HG03064 (cell line): Measurements from ENCODE around the gene DTX3.
"Not testable (repeated sequence)": the region's sequence is repeated elsewhere in the genome, so short reads cannot be mapped to it uniquely, and the experiment has no call there.

Experiments used
- ATAC-seq: cut with Tn5 transposase; IDR thresholded peaks from one replicate; pipeline ENCODE4 v1.9.1; 2021; ENCODE audit warnings: low read depth; ENCODE audit not compliant: unreplicated experiment

Gene DTX3

DNA sequence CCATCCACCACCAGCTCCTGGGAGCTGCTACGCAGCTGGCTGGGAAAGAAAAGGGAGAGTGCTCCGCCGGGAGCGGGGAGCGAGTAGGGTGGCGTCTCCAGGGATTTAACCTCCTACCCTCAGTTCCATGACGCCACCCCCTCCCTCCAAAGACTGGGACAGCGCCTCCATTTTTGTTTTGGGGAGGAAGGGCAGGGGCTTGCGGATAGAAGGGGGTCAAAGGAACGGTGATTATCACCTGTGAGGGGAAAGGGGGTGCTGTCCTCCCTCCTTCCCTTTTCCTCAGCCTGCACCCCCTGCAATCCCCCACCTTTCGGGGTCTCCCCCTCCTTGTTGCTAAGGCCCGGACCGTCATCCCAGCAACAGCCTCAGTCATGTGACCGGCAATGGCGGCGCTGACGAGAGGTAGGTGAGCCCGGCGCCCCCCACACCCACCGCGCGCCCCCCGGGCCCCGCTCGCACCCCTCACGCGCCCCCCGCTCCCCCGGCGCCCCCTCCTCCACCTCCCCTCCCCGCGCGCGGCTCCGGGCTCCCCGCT, at the start of gene DTX3:
Gene DTX3, plus strand, starts transcription at position 371 of the 538 bp plus-strand sequence. CDS start 1,694 bp downstream, outside the sequence.
- ATAC-seq: no peak

DNA sequence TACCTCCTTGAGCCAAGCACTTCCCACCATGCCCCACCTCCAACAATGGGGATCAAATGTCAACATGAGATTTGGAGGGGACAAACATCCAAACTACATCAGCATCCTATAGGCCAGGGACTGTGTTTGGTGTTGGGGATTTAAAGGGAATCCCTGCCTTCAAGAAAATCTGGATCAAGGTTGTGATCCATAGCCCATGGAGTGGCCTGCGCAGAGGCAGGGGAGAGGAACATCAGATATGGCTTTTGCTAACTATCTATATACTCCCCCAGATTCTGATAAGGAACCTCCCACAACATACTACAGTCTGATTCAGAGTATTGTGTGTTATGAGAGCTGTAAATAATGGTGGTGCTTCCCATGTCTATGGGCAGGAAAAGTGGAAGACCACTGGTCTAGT, 49.7 kb upstream of the DTX3 start:
- ATAC-seq: no peak

DNA sequence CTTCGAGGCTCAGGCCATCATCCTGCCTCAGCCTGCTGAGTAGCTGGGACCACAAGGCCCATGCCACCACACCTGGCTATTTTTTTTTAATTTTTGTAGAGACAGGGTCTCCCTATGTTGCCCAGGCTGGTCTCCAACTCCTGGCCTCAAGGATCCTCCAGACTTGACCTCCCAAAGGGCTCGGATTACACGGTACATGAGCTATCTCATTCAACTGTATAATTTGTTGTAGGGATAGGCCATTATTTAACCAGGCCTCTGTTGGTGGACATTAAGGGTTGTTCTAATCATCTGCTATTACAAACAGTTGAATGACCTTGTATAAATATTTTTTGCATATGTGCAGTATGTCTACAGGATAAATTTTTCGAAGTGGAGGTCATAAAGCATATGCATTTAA, 45.8 kb upstream of the DTX3 start:
- ATAC-seq: no peak

- ATAC-seq: no peak
These were observed 44.1 kb upstream of the DTX3 start for GRCh38 chr12:57560516-57560915.

GRCh38 chr12:57561117-57561516, 43.5 kb upstream of the DTX3 start:
- not testable (repeated sequence) for ATAC-seq

- ATAC-seq: no peak
These were observed 41.3 kb upstream of the DTX3 start for GRCh38 chr12:57563358-57563757.

DNA sequence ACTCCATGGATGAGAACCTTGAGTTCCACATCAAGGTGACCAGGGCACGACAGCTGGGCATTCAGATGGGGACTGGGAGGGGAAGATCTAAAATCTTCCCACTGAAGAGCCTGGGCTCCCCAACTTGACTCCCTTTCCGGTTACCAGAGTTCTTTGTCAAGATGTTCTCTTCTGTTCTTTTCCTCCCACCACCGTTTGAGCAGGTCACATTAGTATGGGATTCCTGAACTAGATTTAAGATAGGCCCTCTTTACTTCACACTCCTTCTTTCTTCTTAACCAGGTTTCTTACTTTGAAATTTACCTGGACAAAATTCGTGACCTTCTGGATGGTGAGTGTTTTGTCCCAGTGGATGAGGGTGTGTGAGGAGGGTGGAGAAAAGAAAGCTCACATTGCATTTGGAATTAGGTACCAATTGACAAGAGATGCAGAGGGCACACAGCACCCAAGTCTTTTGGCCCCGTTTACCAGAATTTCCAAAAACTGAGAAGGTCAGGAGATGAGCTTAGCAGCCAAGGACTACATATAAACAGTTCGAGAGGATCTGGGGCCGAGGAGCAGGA, 40.4 kb upstream of the DTX3 start:
- no peak for ATAC-seq

GRCh38 chr12:57568838-57569237, 35.8 kb upstream of the DTX3 start:
- no peak for ATAC-seq

DNA sequence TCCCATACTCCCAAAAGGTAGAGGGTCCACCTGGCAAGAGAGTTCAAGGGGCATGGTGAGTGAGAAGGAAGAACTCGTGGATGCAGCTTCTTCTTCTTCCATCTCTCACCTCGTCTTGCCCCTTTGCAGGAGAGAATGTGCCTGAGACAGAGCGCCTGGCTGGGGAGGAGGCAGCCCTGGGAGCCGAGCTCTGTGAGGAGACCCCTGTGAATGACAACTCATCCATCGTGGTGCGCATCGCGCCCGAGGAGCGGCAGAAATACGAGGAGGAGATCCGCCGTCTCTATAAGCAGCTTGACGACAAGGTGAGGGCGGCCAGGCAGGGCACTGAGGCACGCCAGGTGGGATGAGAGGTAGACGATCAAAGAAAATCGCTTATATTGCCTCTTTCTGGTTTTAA, 34.8 kb upstream of the DTX3 start:
- no peak for ATAC-seq

- not testable (repeated sequence) for ATAC-seq
These were observed 34.2 kb upstream of the DTX3 start for GRCh38 chr12:57570438-57570837.

DNA sequence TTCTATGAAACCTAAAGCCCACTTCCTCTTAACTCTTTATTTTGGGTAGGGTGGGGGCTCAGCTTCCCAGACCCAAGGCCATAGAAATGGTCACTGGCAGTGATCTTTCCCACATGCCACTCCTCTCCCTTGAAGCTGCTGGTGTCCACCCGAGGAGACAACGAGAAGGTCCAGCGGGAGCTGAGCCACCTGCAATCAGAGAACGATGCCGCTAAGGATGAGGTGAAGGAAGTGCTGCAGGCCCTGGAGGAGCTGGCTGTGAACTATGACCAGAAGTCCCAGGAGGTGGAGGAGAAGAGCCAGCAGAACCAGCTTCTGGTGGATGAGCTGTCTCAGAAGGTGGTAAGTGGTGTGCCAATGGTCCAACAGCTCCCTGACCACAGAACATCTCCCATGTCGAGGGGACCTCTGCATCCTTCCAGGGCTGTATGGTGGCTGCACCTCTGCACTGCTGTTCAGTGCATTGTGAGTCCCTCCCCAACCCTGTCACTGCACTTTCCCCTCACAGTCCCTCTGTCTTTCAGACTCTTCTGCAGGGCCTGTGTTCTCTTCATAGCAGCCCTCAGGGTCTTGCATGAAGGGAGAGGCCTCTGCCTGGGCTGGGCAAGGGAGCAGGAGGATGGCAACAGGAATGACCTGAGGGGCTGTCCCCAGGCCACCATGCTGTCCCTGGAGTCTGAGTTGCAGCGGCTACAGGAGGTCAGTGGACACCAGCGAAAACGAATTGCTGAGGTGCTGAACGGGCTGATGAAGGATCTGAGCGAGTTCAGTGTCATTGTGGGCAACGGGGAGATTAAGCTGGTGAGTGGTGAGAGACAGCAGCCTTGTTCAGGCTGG, 32.5 kb upstream of the DTX3 start:
- no peak for ATAC-seq

GRCh38 chr12:57574795-57575194, 29.8 kb upstream of the DTX3 start:
- ATAC-seq: no peak

- no peak for ATAC-seq
These were observed 28.6 kb upstream of the DTX3 start for GRCh38 chr12:57575771-57576612.

DNA sequence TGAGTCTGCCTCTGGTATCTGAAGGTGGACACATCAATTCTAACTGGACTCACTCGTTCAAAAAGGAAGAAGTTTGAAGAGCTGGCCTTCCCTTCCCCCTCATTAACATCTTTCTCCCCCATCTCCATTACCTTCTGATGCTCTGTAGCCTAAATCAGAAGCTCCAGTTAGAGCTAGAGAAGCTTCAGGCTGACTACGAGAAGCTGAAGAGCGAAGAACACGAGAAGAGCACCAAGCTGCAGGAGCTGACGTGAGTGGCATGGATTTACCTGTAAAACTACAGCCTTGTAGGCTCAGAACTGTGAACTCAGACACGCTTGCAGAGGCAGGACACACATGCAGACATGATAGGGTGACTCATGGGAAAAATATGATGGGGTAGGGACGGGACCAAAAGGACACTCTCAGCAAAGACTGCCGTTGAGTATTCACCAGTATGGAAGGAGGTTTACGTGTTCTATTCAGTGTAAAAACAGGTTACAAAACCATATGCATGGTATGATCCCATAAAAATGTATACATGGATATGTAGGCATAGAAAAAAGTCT, 27.9 kb upstream of the DTX3 start:
- no peak for ATAC-seq

- no peak for ATAC-seq
These were observed 26.5 kb upstream of the DTX3 start for GRCh38 chr12:57577981-57578758.

DNA sequence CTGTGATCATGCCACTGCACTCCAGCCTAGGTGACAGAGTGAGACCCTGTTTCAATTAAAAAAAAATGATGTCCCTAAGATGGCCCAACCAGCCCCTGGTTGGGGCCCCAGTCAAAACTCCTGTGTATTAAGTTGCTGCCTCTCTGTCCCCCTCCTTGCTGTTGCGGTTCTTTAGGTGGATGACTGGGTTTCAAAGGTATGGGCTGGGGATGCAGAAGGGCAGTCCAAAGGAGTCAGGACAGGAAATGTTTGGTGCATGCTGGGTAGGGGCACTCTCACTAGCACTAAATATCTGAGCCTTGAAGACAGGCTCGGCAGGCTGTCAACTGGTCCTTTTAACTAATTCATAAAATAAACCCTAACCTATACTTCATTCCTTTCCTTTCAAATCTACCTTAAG, 25.6 kb upstream of the DTX3 start:
- no peak for ATAC-seq

- ATAC-seq: no peak
These were observed 24.8 kb upstream of the DTX3 start for GRCh38 chr12:57579677-57580465.

DNA sequence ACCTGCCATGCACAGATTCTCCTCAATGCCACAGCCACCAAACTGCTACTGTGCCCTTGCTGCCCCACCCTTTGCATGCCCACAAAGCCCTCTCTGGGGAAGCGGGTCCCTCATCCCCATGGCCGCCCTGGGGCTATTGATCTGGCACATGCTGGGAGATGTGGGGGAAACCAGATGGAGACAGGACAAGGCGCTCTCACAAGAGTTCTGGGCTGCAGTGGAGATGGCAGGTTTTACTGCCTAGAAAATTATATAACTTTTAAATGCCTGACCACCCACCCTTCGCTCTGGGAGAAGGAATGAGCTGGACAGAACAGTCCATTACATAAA, 24.2 kb upstream of the DTX3 start:
- ATAC-seq: no peak

GRCh38 chr12:57581802-57582201, 22.8 kb upstream of the DTX3 start:
- ATAC-seq: no peak
